Measurements from ENCODE around the gene CST7.

GRCh38 chr20:24917797-24918578 lies 31.1 kb upstream of the CST7 start:
- peak; percentile 39 to 88 (median 78) for TF ChIP-seq CTCF (IDR thresholded peaks at IDR 0.05)
- no peak for TF ChIP-seq POLR2A (IDR thresholded peaks at IDR 0.05)

All from esophagus squamous epithelium (tissue), 4 donors.